Peyer's patch (tissue), 4 donors: ENCODE data around the gene ARMC3. TPM values are rescaled to one million over a fixed set of nuclear protein-coding genes. Genes with fewer than 3 reads are reported as not detected.

Source experiments
- DNase-seq, 3 donors: peaks; one replicate each; pipeline ENCODE4 v3.0.0-alpha.2; 2017 to 2019
- H3K27ac ChIP-seq, 4 donors: fragments of 200-600 bp; sonication (generic); one replicate each; pipeline ENCODE4 v1.5.1; 2016 to 2019
- H3K27me3 ChIP-seq, 2 donors: fragments of 200-600 bp; sonication (generic); one replicate each; pipeline ENCODE4 v1.5.1; 2019
- H3K36me3 ChIP-seq, 3 donors: fragments of 200-600 bp; sonication (generic); one replicate each; pipeline ENCODE4 v1.5.1; 2016 to 2019
- H3K4me1 ChIP-seq, 4 donors: fragments of 200-600 bp; sonication (generic); one replicate each; pipeline ENCODE4 v1.5.1; 2016 to 2019
- H3K4me3 ChIP-seq, 4 donors: fragments of 200-600 bp; sonication (generic); 1 replicate in 3 of 4; 2 replicates in 1 of 4; pipeline ENCODE4 v1.5.1; 2016 to 2019; ENCODE audit warnings: mild to moderate bottlenecking in 1 of 4
- H3K9me3 ChIP-seq, 4 donors: fragments of 200-600 bp; sonication (generic); one replicate each; pipeline ENCODE4 v1.5.1; 2016 to 2019; ENCODE audit warnings: mild to moderate bottlenecking in 1 of 4
- POLR2A ChIP-seq, 2 donors: fragments of 450-650 bp; IDR thresholded peaks; one replicate each; pipeline ENCODE4 v1.5.1; 2017; ENCODE audit warnings: antibody characterized with exemption in 2 of 2, mild to moderate bottlenecking in 2 of 2, moderate library complexity in 2 of 2
- total RNA-seq, 4 donors: library from RNA; depleted of rRNA; stranded (reverse); fragments of >200 nt; gene quantifications; one replicate each; pipeline ENCODE4 v1.1.0, GENCODE V29; 2016
- TF ChIP-seq, protein P1 (sequence below), 6 experiments: fragments of 450-650 bp in 4 of 6; fragments of 200-600 bp in 2 of 6; sonication (generic) in 1 of 6; IDR thresholded peaks; one replicate each; pipeline ENCODE4 v1.5.1; 2017 to 2019; ENCODE audit warnings: antibody characterized with exemption in 6 of 6, mild to moderate bottlenecking in 3 of 6, moderate library complexity in 1 of 6

Gene ARMC3
- total RNA-seq, 4 donors from 2014 or later: not detected

DNA sequence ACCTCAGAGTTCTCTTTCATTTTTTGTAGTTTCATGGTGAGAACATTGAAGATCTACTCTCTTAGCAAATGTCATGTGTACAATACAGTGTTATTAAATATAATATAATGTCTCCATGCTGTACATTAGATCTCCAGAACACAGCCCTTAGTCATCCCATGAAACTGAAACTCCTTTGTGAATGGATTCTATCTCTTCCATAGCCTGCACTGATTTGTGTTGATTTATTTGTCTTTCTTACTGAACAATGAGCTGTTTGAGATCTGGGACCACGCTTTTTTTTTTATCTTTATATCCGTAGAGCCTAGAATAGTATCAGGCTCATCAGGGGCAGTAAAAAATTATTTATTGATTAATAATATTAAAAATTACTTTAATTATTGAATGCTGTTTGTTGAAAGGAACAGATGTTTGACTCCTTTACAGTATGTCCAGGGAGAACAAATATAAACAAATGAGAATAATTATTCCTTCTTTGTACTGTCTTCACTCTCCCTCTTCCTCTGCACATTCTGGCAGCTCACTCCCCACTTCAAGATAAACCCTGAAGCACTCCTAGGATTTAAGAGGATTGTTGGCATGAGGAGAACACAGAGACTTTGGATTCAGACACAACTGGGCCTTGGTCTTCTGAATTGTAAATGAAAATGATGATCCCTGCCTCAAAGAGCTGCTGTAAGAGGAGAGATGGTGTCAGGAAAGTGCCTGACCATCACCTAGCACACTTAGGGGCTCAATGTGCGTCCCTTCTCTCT is 85.9 kb downstream of the ARMC3 start:
- no peak overlapping the region for H3K27ac ChIP-seq
- no peaks in the 10 kb centered on the region for H3K4me1 ChIP-seq
- H3K27me3 ChIP-seq: no peaks in the 10 kb centered on the region
- no peak for DNase-seq
- no peak overlapping the region for H3K4me3 ChIP-seq
- no peaks in the 10 kb centered on the region for H3K36me3 ChIP-seq
- H3K9me3 ChIP-seq: no peaks in the 10 kb centered on the region
- TF ChIP-seq POLR2A (IDR thresholded peaks at IDR 0.05): no peak
- TF ChIP-seq, protein P1, sequence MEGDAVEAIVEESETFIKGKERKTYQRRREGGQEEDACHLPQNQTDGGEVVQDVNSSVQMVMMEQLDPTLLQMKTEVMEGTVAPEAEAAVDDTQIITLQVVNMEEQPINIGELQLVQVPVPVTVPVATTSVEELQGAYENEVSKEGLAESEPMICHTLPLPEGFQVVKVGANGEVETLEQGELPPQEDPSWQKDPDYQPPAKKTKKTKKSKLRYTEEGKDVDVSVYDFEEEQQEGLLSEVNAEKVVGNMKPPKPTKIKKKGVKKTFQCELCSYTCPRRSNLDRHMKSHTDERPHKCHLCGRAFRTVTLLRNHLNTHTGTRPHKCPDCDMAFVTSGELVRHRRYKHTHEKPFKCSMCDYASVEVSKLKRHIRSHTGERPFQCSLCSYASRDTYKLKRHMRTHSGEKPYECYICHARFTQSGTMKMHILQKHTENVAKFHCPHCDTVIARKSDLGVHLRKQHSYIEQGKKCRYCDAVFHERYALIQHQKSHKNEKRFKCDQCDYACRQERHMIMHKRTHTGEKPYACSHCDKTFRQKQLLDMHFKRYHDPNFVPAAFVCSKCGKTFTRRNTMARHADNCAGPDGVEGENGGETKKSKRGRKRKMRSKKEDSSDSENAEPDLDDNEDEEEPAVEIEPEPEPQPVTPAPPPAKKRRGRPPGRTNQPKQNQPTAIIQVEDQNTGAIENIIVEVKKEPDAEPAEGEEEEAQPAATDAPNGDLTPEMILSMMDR (IDR thresholded peaks at IDR 0.05): no peak

- Histone ChIP-seq H3K36me3 (no peaks in the 10 kb centered on the region), H3K4me1 (no peaks in the 10 kb centered on the region), H3K27me3 (no peaks in the 10 kb centered on the region), H3K4me3 (no peak overlapping the region), H3K9me3 (no peaks in the 10 kb centered on the region), H3K27ac (no peak overlapping the region)
- no peak for TF ChIP-seq POLR2A (IDR thresholded peaks at IDR 0.05)
- TF ChIP-seq, protein P1 (IDR thresholded peaks at IDR 0.05): no peak
- no peak for DNase-seq
Observed at GRCh38 chr10:23015021-23015707, 87.3 kb downstream of the ARMC3 start.

DNA sequence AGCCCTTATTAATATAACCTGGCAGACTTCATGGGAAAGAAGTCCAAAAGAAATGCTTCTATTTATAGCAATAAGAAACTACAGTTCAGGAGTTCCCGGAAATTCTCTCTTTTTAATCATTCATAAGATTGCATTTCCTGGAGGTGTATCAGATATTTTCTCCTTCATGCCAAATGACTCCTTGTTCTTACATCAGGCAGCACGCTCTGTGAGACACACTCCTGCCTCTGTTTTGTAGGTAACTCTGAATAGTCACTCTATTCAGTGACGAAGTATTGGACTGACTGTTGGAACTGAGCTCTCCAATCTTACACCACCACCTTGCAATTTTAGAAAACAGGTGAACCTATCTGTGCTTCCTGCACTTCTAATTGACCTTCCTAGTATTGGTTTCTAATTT is 88.8 kb downstream of the ARMC3 start:
- Histone ChIP-seq H3K36me3 (no peaks in the 10 kb centered on the region), H3K27me3 (no peaks in the 10 kb centered on the region), H3K4me3 (no peak overlapping the region), H3K27ac (no peak overlapping the region), H3K4me1 (no peaks in the 10 kb centered on the region), H3K9me3 (no peaks in the 10 kb centered on the region)
- TF ChIP-seq, protein P1 (IDR thresholded peaks at IDR 0.05): no peak
- TF ChIP-seq POLR2A (IDR thresholded peaks at IDR 0.05): no peak
- no peak for DNase-seq

DNA sequence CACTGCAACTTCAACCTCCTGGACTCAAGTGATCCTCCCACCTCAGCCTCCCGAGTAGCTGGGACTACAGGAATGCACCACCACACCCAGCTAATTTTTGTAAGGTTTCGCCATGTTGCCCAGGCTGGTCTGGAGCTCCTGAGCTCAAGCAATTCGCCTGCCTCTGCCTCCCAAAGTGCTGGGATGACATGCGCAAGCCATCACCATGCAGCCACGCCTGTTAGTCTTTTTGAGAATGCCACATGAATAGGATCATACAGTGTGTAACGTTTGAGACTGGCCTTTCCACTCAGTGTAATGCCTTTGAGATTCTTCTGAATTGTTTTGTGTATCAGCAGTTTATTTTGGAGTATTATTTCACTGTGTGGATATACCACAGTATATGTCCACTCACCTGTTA is 91.8 kb downstream of the ARMC3 start:
- Histone ChIP-seq H3K27ac (no peak overlapping the region), H3K36me3 (no peaks in the 10 kb centered on the region), H3K9me3 (no peaks in the 10 kb centered on the region), H3K4me1 (no peaks in the 10 kb centered on the region), H3K4me3 (no peak overlapping the region), H3K27me3 (no peaks in the 10 kb centered on the region)
- no peak for DNase-seq
- TF ChIP-seq, protein P1 (IDR thresholded peaks at IDR 0.05): no peak
- no peak for TF ChIP-seq POLR2A (IDR thresholded peaks at IDR 0.05)

GRCh38 chr10:23021430-23021829 is 93.6 kb downstream of the ARMC3 start:
- DNase-seq: no peak
- Histone ChIP-seq H3K27me3 (no peaks in the 10 kb centered on the region), H3K4me1 (no peaks in the 10 kb centered on the region), H3K9me3 (no peaks in the 10 kb centered on the region), H3K4me3 (no peak overlapping the region), H3K27ac (no peak overlapping the region), H3K36me3 (no peaks in the 10 kb centered on the region)
- TF ChIP-seq, protein P1 (IDR thresholded peaks at IDR 0.05): no peak
- no peak for TF ChIP-seq POLR2A (IDR thresholded peaks at IDR 0.05)
